ENCODE data around the gene ATN1.
A peak's percentile ranks its signal among the peaks of the same experiment; 100 is the strongest.

Gene ATN1

DNA sequence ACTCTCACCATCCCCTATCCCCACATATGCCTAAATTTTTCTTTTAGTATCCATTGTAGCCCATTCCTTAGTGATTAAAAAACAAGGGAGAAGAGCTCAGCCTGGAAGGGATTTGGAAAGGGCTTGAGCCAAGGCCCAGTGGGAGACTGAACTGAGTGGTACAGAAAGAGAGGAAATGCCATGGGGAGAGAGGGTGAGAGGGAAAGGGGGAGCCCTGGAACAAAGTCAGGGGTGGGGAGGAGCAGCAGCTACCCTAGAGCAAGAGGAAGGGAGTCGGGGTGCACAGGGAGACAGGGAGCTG, 2.6 kb upstream of the ATN1 start:
- DNase-seq (no peak), ATAC-seq (ENCODE audit: insufficient read depth, low read depth) (no peak)
- no peak overlapping the region for H3K27ac ChIP-seq (ENCODE audit: low read length)
- H3K36me3 ChIP-seq (ENCODE audit: insufficient read depth, low read length): peaks cover 33% of the 10 kb centered on the region
- peaks cover 31% of the 10 kb centered on the region for H3K79me2 ChIP-seq (ENCODE audit: insufficient read depth, low read length)
- H4K20me1 ChIP-seq (ENCODE audit: insufficient read depth, low read length): peaks cover 10% of the 10 kb centered on the region; the same call in 1 of the 2 replicates
- peak overlapping the region; percentile 49; the same call in 1 of the 2 replicates for H3K9ac ChIP-seq (ENCODE audit: low read depth, low read length)
- no peaks in the 10 kb centered on the region for H3K9me3 ChIP-seq (ENCODE audit: insufficient read depth, low read length, severe bottlenecking)
- peaks cover 55% of the 10 kb centered on the region for H3K4me1 ChIP-seq (ENCODE audit: insufficient read depth, low read length)
- no peaks in the 10 kb centered on the region for H3K27me3 ChIP-seq (ENCODE audit: insufficient read depth, low read length, poor library complexity)
- no peak overlapping the region; the same call in 1 of the 2 replicates for H3K4me2 ChIP-seq (ENCODE audit: insufficient read depth, low read length)
- H2AFZ ChIP-seq (ENCODE audit: low read depth, low read length): no peak overlapping the region
- H3K4me3 ChIP-seq (ENCODE audit: low read depth in 1 of 2, low read length in 2 of 2): no peak overlapping the region
- TF ChIP-seq, protein P1, sequence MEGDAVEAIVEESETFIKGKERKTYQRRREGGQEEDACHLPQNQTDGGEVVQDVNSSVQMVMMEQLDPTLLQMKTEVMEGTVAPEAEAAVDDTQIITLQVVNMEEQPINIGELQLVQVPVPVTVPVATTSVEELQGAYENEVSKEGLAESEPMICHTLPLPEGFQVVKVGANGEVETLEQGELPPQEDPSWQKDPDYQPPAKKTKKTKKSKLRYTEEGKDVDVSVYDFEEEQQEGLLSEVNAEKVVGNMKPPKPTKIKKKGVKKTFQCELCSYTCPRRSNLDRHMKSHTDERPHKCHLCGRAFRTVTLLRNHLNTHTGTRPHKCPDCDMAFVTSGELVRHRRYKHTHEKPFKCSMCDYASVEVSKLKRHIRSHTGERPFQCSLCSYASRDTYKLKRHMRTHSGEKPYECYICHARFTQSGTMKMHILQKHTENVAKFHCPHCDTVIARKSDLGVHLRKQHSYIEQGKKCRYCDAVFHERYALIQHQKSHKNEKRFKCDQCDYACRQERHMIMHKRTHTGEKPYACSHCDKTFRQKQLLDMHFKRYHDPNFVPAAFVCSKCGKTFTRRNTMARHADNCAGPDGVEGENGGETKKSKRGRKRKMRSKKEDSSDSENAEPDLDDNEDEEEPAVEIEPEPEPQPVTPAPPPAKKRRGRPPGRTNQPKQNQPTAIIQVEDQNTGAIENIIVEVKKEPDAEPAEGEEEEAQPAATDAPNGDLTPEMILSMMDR (IDR thresholded peaks at IDR 0.05; ENCODE audit: borderline replicate concordance, extremely low read depth, low read length, poor library complexity, severe bottlenecking): no peak
- no peak for TF ChIP-seq EZH2 (IDR thresholded peaks at IDR 0.05; ENCODE audit: borderline replicate concordance, low read depth, low read length, severe bottlenecking)

DNA sequence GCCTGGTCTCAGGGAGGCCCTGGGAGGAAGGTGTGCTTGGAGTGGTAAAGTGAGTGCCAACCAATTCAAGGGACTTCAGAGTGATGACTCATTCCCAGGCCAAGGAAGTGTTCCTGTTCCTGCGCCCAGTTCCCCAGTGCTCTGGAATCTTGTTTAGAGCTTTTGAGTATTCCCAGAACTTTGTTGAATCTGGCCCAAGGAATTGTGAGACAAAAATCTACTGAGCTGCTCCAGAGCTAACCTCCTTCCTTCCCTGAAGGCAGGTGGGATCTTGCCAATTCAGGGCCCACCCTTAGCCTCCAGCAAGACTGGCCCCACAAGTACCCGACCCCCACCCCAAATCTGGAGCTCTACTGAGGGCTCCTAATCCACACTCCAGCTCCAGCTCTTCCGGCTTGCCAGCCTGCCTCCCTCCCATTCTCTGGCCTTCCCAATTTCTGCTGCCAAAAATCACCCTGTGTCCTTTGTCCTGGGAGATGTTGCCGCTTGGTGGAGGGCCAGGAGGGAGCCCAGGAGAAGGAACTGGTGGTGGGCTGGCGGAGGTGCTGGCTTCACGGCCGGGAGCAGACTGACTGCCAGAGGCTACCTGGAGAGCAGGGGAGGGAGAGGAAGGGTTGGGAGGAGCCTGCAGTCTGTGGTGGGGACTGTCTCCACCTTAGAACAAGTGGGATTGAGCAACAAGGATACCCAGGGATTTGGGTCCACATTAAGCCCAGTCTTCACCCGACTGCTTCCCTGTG, 2.0 kb upstream of the ATN1 start:
- H3K4me2 ChIP-seq (ENCODE audit: insufficient read depth, low read length): no peak overlapping the region; the same call in 1 of the 2 replicates
- H3K9ac ChIP-seq (ENCODE audit: low read depth, low read length): peak overlapping the region; percentile 49; the same call in 1 of the 2 replicates
- H3K4me1 ChIP-seq (ENCODE audit: insufficient read depth, low read length): peaks cover 58% of the 10 kb centered on the region
- DNase-seq (no peak), ATAC-seq (ENCODE audit: insufficient read depth, low read depth) (no peak)
- peaks cover 32% of the 10 kb centered on the region for H3K36me3 ChIP-seq (ENCODE audit: insufficient read depth, low read length)
- no peaks in the 10 kb centered on the region for H3K27me3 ChIP-seq (ENCODE audit: insufficient read depth, low read length, poor library complexity)
- peaks cover 10% of the 10 kb centered on the region; the same call in 1 of the 2 replicates for H4K20me1 ChIP-seq (ENCODE audit: insufficient read depth, low read length)
- 0 out of 2 replicates have a peak overlapping the region, but pooled peaks have one; percentile 25 for H3K27ac ChIP-seq (ENCODE audit: low read length)
- H3K4me3 ChIP-seq (ENCODE audit: low read depth in 1 of 2, low read length in 2 of 2): no peak overlapping the region
- H2AFZ ChIP-seq (ENCODE audit: low read depth, low read length): no peak overlapping the region
- no peaks in the 10 kb centered on the region for H3K9me3 ChIP-seq (ENCODE audit: insufficient read depth, low read length, severe bottlenecking)
- no peak for TF ChIP-seq EZH2 (IDR thresholded peaks at IDR 0.05; ENCODE audit: borderline replicate concordance, low read depth, low read length, severe bottlenecking)
- TF ChIP-seq, protein P1 (IDR thresholded peaks at IDR 0.05; ENCODE audit: borderline replicate concordance, extremely low read depth, low read length, poor library complexity, severe bottlenecking): no peak
- peaks cover 34% of the 10 kb centered on the region for H3K79me2 ChIP-seq (ENCODE audit: insufficient read depth, low read length)

DNA sequence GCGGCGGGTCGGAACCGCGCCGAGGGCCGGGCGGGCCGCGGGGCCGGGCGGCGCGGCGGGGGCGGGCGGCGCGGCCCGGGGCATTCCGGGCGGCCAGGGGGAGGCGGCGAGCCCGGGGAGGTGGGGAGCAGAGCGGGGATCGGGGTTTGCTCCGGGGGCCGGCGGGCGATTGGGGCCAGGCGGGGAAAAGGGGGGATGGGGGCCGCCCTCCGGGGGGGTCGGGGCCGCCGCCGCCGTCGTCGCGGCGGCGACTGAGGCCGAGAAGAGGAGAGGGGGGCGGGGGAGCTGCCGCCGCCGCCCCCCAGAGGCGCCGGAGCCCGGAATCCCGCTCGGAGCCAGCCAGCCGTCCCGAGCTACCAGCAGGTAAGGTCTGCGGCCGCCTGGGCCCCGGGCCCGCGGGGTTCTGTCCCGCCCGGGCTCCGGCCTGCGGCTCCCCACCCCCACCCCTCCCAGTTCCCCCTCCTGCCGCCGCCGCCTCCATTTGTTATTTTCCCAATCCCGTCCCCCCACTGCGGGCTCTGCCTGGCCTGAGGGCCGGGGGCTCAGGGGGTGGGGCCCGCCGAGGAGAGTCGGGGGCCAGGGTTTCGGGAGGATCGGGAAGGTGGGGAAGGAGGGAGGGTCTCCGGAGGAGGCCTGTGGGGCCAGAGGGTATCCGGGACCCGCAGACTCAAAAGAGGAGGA, 403 bp downstream of the ATN1 start:
- DNase-seq (no peak), ATAC-seq (ENCODE audit: insufficient read depth, low read depth) (no peak)
- Histone ChIP-seq H3K79me2 (ENCODE audit: insufficient read depth, low read length) (peaks cover 51% of the 10 kb centered on the region), H3K27me3 (ENCODE audit: insufficient read depth, low read length, poor library complexity) (no peaks in the 10 kb centered on the region), H2AFZ (ENCODE audit: low read depth, low read length) (peak overlapping the region; percentile 21), H3K4me1 (ENCODE audit: insufficient read depth, low read length) (peaks cover 63% of the 10 kb centered on the region), H3K9me3 (ENCODE audit: insufficient read depth, low read length, severe bottlenecking) (no peaks in the 10 kb centered on the region), H3K4me3 (ENCODE audit: low read depth in 1 of 2, low read length in 2 of 2) (peak overlapping the region; percentile 75 to 83), H4K20me1 (ENCODE audit: insufficient read depth, low read length) (peaks cover 13% of the 10 kb centered on the region; the same call in 1 of the 2 replicates), H3K36me3 (ENCODE audit: insufficient read depth, low read length) (peaks cover 12% of the 10 kb centered on the region), H3K27ac (ENCODE audit: low read length) (peak overlapping the region; percentile 71), H3K9ac (ENCODE audit: low read depth, low read length) (peak overlapping the region; percentile 77), H3K4me2 (ENCODE audit: insufficient read depth, low read length) (peak overlapping the region; percentile 90)
- no peak for TF ChIP-seq EZH2 (IDR thresholded peaks at IDR 0.05; ENCODE audit: borderline replicate concordance, low read depth, low read length, severe bottlenecking)
- TF ChIP-seq, protein P1 (IDR thresholded peaks at IDR 0.05; ENCODE audit: borderline replicate concordance, extremely low read depth, low read length, poor library complexity, severe bottlenecking): no peak

Data from DND-41 (cell line).